GM18505 (cell line): ENCODE measurements around the gene PLEKHO2.

Experiments
- ATAC-seq: cut with Tn5 transposase; IDR thresholded peaks from one replicate; pipeline ENCODE4 v1.9.1; 2021; ENCODE audit not compliant: unreplicated experiment
- POLR2A ChIP-seq: IDR thresholded peaks from 4 replicates; pipeline ENCODE4 v1.6.1; 2011; ENCODE audit warnings: borderline replicate concordance; ENCODE audit not compliant: insufficient read depth, insufficient read length; ENCODE audit errors: extremely low read depth

PLEKHO2 gene

GRCh38 chr15:64842986-64843561 is 1.4 kb downstream of the PLEKHO2 start:
- peak; percentile 34 for TF ChIP-seq POLR2A
- ATAC-seq, result no peak

- ATAC-seq, result no peak
- TF ChIP-seq POLR2A, result no peak
Measured at GRCh38 chr15:64843991-64844390, 2.3 kb downstream of the PLEKHO2 start.

GRCh38 chr15:64844576-64845145 is 2.9 kb downstream of the PLEKHO2 start:
- ATAC-seq, result no peak
- TF ChIP-seq POLR2A, result peak; percentile 26

GRCh38 chr15:64845183-64845611 is 3.5 kb downstream of the PLEKHO2 start:
- no peak for ATAC-seq

GRCh38 chr15:64845831-64846595 is 4.3 kb downstream of the PLEKHO2 start:
- no peak for TF ChIP-seq POLR2A
- no peak for ATAC-seq

More at GRCh38 chr15:64845183-64845611, 3.5 kb downstream of the PLEKHO2 start:
- no peak for TF ChIP-seq POLR2A

GRCh38 chr15:64847016-64847415 is 5.3 kb downstream of the PLEKHO2 start:
- TF ChIP-seq POLR2A, result no peak
- ATAC-seq, result no peak

GRCh38 chr15:64847448-64847847 is 5.7 kb downstream of the PLEKHO2 start:
- no peak for TF ChIP-seq POLR2A
- ATAC-seq, result no peak

GRCh38 chr15:64847876-64848716 is 6.4 kb downstream of the PLEKHO2 start:
- no peak for ATAC-seq
- no peak for TF ChIP-seq POLR2A

GRCh38 chr15:64850778-64851502 is 9.2 kb downstream of the PLEKHO2 start:
- no peak for ATAC-seq
- no peak for TF ChIP-seq POLR2A

- no peak for ATAC-seq
- no peak for TF ChIP-seq POLR2A
Measured at GRCh38 chr15:64851503-64851840, 9.8 kb downstream of the PLEKHO2 start.

GRCh38 chr15:64854041-64854440 is 12.3 kb downstream of the PLEKHO2 start:
- TF ChIP-seq POLR2A, result no peak

GRCh38 chr15:64854526-64854925 is 12.8 kb downstream of the PLEKHO2 start:
- ATAC-seq, result no peak
- TF ChIP-seq POLR2A, result no peak

More at GRCh38 chr15:64854041-64854440, 12.3 kb downstream of the PLEKHO2 start:
- ATAC-seq, result no peak
